ENCODE results near the gene SYNPR.

Gene SYNPR

GRCh38 chr3:63274359-63274758, 3.7 kb upstream of the SYNPR start:
- in situ Hi-C loops (cut with HindIII; ENCODE audit: low pct_unique_long_range_greater_than_20kb, low sequenced_read_pairs), result no loop called here
- no peak for DNase-seq (ENCODE audit: low read depth in 1 of 2, low spot score in 1 of 2)
- TF ChIP-seq JUND (IDR thresholded peaks at IDR 0.05; ENCODE audit: low read depth), result no peak

DNA sequence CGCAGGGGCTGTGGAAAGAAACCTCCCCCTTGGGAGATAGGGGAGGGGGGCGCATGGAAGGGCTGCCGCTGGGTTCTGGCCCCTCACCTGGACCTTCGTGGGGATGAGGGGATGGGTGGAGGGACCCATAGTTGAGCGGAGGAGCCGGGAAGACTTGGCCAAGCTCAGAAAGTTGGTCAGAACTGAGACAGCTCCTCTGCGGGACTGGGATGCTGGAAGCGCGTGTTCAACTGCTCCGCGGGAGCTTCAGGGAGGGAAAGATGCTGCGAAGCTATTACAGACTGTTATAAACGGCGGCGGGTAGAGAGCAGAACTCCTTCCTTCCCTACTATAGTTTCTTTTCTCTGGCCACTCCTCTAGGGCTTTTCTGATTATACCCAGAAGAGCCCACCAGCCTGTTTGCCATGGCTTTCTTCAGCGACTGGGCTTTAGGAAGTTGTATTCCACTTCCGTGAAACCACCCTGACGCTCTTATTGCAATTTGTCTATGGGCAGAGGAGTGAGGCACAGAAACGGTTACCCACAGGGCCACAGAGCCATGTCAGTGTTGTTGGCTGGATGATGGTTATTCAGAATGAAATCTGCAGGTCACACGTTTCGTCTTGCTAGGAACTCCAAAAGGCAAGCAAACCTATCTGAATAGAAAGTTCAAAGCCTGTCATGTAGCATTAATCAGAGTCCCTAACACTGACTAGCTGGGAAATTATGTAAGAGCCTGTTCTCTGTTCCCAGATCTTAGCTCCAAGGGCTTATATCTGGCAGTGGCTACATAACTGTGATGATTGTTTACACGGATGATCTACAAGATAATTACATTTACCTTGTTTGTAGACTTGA, 1.1 kb downstream of the SYNPR start:
- no peak for TF ChIP-seq JUND (IDR thresholded peaks at IDR 0.05; ENCODE audit: low read depth)
- in situ Hi-C loops (cut with HindIII; ENCODE audit: low pct_unique_long_range_greater_than_20kb, low sequenced_read_pairs), result no loop called here
- no peak for DNase-seq (ENCODE audit: low read depth in 1 of 2, low spot score in 1 of 2)

GRCh38 chr3:63287610-63288009, 9.5 kb downstream of the SYNPR start:
- in situ Hi-C loops (cut with HindIII; ENCODE audit: low pct_unique_long_range_greater_than_20kb, low sequenced_read_pairs), result no loop called here
- DNase-seq (ENCODE audit: low read depth in 1 of 2, low spot score in 1 of 2), result no peak
- no peak for TF ChIP-seq JUND (IDR thresholded peaks at IDR 0.05; ENCODE audit: low read depth)

DNA sequence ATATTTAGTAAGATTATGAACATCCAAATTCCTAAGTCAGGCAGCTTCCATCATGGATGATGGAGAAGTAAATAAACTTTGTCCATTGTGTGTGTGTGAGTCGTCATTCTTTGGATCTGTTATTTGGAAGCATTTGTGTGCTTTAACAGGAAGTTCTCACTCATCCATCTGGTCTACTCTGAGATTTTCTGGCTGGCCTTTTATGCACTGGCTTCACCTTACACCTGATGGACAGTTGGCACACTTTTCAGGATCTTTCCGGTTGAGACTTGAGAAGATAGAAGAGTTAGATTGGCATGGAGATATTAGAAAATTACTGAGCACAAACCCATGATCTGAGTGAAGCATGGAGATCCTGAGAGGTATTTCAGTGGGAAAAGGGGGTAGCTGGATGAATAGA, 12.6 kb downstream of the SYNPR start:
- no peak for DNase-seq (ENCODE audit: low read depth in 1 of 2, low spot score in 1 of 2)
- no peak for TF ChIP-seq JUND (IDR thresholded peaks at IDR 0.05; ENCODE audit: low read depth)
- in situ Hi-C loops (cut with HindIII; ENCODE audit: low pct_unique_long_range_greater_than_20kb, low sequenced_read_pairs), result no loop called here

DNA sequence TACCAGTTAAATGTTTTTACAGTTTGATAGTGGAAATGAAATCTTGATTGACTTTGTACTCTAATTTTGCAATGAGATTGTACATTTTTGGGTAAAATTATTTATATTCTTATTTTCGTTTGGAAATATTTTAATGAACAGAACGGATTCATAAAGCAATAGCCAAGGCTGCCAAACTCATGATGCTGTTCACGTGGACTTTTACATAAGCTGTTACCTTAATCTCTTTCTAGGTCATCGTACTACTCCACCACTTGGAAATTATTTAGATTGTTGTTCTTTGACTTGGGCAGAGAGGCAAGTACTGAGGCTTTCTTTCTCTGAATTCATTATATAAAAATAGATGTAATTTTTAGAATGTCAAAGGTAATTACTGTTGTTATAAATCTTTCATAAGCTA, 16.2 kb downstream of the SYNPR start:
- TF ChIP-seq JUND (IDR thresholded peaks at IDR 0.05; ENCODE audit: low read depth), result no peak
- no peak for DNase-seq (ENCODE audit: low read depth in 1 of 2, low spot score in 1 of 2)
- in situ Hi-C loops (cut with HindIII; ENCODE audit: low pct_unique_long_range_greater_than_20kb, low sequenced_read_pairs), result no loop called here

- in situ Hi-C loops (cut with HindIII; ENCODE audit: low pct_unique_long_range_greater_than_20kb, low sequenced_read_pairs), result no loop called here
- DNase-seq (ENCODE audit: low read depth in 1 of 2, low spot score in 1 of 2), result no peak
- no peak for TF ChIP-seq JUND (IDR thresholded peaks at IDR 0.05; ENCODE audit: low read depth)
Measured at GRCh38 chr3:63295356-63295755, 17.2 kb downstream of the SYNPR start.

- no peak for DNase-seq (ENCODE audit: low read depth in 1 of 2, low spot score in 1 of 2)
- in situ Hi-C loops (cut with HindIII; ENCODE audit: low pct_unique_long_range_greater_than_20kb, low sequenced_read_pairs), result no loop called here
- no peak for TF ChIP-seq JUND (IDR thresholded peaks at IDR 0.05; ENCODE audit: low read depth)
Measured at GRCh38 chr3:63295806-63296205, 17.7 kb downstream of the SYNPR start.

DNA sequence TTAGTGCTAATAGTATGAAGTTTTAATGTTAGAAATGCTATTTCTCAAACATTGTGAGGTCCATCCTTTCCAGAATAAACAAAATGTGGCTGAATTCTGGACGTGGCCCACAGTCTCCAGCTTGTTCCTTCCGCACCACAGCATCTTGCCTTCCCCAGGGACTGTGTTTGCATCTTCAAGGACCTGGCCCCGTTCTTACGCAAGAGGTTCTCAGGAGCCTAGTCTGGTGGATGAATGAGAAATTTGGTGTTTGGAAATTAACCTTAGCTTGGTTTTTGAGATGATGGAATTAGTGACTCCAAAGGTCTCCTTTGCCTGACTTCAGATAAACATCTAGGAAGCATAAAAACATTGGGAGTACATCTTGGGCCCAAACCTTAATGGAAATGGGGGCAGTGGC, 18.1 kb downstream of the SYNPR start:
- in situ Hi-C loops (cut with HindIII; ENCODE audit: low pct_unique_long_range_greater_than_20kb, low sequenced_read_pairs), result no loop called here

GRCh38 chr3:63303238-63303637, 25.1 kb downstream of the SYNPR start:
- TF ChIP-seq JUND (IDR thresholded peaks at IDR 0.05; ENCODE audit: low read depth), result no peak
- in situ Hi-C loops (cut with HindIII; ENCODE audit: low pct_unique_long_range_greater_than_20kb, low sequenced_read_pairs), result no loop called here
- DNase-seq (ENCODE audit: low read depth in 1 of 2, low spot score in 1 of 2), result no peak

More for the DNA sequence above, 18.1 kb downstream of the SYNPR start:
- TF ChIP-seq JUND (IDR thresholded peaks at IDR 0.05; ENCODE audit: low read depth), result no peak
- DNase-seq (ENCODE audit: low read depth in 1 of 2, low spot score in 1 of 2), result no peak

- DNase-seq (ENCODE audit: low read depth in 1 of 2, low spot score in 1 of 2), result no peak
Measured at GRCh38 chr3:63304421-63304820, 26.3 kb downstream of the SYNPR start.

DNA sequence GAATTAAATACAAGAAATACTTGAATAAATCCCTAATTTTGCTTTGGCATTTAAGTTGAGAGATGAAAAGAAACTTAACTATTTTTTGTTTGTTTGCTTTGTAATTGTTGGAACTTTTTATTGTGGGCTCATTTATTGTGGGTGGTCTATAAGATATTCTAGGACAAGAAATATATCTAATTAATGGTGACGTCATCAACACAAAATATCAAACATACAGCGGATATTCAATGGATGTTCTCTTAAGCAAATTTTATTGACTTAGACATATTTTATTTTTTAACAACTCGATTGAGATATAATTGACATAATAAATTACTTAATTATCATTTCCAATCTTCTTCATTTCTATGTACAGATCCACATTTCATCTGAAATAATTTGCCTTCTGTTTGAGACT, 30.0 kb downstream of the SYNPR start:
- no peak for DNase-seq (ENCODE audit: low read depth in 1 of 2, low spot score in 1 of 2)
- no peak for TF ChIP-seq JUND (IDR thresholded peaks at IDR 0.05; ENCODE audit: low read depth)
- in situ Hi-C loops (cut with HindIII; ENCODE audit: low pct_unique_long_range_greater_than_20kb, low sequenced_read_pairs), result no loop called here

More at GRCh38 chr3:63304421-63304820, 26.3 kb downstream of the SYNPR start:
- in situ Hi-C loops (cut with HindIII; ENCODE audit: low pct_unique_long_range_greater_than_20kb, low sequenced_read_pairs), result no loop called here
- TF ChIP-seq JUND (IDR thresholded peaks at IDR 0.05; ENCODE audit: low read depth), result no peak

DNA sequence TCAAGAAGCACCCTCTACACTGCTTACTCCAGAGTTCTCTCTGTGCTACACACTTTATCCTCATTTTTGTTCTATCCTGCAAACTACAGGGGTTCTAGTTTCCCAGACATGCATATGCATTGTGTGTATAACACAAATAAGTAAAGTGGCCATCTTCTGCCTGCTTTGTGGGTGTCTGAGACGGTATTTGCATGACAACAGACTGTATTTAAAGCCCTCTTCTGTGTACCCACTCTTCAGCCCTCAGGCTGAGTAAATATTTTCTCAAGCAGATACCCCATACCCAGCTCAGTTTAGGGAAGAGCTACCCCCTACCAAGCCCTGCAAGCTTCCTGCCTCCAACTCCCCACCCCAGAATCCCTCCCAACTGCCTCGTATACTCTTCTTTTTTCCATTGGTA, 31.7 kb downstream of the SYNPR start:
- no peak for DNase-seq (ENCODE audit: low read depth in 1 of 2, low spot score in 1 of 2)
- in situ Hi-C loops (cut with HindIII; ENCODE audit: low pct_unique_long_range_greater_than_20kb, low sequenced_read_pairs), result no loop called here

GRCh38 chr3:63323766-63324165, 45.7 kb downstream of the SYNPR start:
- in situ Hi-C loops (cut with HindIII; ENCODE audit: low pct_unique_long_range_greater_than_20kb, low sequenced_read_pairs), result no loop called here
- DNase-seq (ENCODE audit: low read depth in 1 of 2, low spot score in 1 of 2), result no peak
- TF ChIP-seq JUND (IDR thresholded peaks at IDR 0.05; ENCODE audit: low read depth), result no peak

More for the DNA sequence above, 31.7 kb downstream of the SYNPR start:
- no peak for TF ChIP-seq JUND (IDR thresholded peaks at IDR 0.05; ENCODE audit: low read depth)

DNA sequence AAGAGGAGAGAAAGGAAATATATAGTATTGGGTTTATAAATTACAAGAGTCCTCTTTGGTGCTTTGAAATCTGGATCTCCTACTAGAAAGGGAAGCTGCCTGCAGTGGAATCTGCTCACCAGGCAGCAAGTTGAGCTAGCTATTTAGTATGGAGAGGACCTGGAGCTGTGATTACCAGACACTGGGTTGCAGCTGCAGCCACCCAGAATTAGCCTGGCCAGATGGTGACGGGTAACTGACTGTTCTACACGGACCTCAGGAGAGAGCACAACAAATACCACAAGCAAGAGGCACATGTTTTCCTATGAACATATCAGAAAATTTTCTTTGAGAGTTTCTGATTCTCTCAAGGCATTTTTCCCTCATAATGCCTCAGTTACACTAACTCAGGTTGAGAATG, 46.5 kb downstream of the SYNPR start:
- TF ChIP-seq JUND (IDR thresholded peaks at IDR 0.05; ENCODE audit: low read depth), result no peak
- in situ Hi-C loops (cut with HindIII; ENCODE audit: low pct_unique_long_range_greater_than_20kb, low sequenced_read_pairs), result no loop called here
- DNase-seq (ENCODE audit: low read depth in 1 of 2, low spot score in 1 of 2), result no peak

Data from T47D (cell line).